Memory B cell (primary cell): ENCODE data around the gene MLST8.

Experiments used
- ATAC-seq: fragments of 150-1000 bp; cut with Tn5 transposase; 2 replicates; pipeline ENCODE4 v1.10.0; 2021; ENCODE audit warnings: low read depth, mild to moderate bottlenecking, moderate library complexity
- DNase-seq, 2 donors: peaks; one replicate each; pipeline ENCODE4 v3.0.0; 2022; ENCODE audit warnings: low spot score in 2 of 2
- H3K27ac Mint-ChIP-seq: one replicate; pipeline ENCODE4 v1.8.0; 2022; ENCODE audit warnings: mild to moderate bottlenecking, moderate library complexity, mixed read lengths
- H3K27me3 Mint-ChIP-seq: one replicate; pipeline ENCODE4 v1.8.0; 2022; ENCODE audit warnings: mixed read lengths
- H3K36me3 Mint-ChIP-seq: one replicate; pipeline ENCODE4 v1.8.0; 2022; ENCODE audit warnings: mild to moderate bottlenecking, mixed read lengths
- H3K4me1 Mint-ChIP-seq: one replicate; pipeline ENCODE4 v1.8.0; 2022; ENCODE audit warnings: mixed read lengths
- H3K4me3 Mint-ChIP-seq: one replicate; pipeline ENCODE4 v1.8.0; 2022; ENCODE audit warnings: mild to moderate bottlenecking, moderate library complexity, mixed read lengths
- H3K9me3 Mint-ChIP-seq: one replicate; pipeline ENCODE4 v1.8.0; 2022; ENCODE audit warnings: mixed read lengths

The MLST8 gene, protein sequence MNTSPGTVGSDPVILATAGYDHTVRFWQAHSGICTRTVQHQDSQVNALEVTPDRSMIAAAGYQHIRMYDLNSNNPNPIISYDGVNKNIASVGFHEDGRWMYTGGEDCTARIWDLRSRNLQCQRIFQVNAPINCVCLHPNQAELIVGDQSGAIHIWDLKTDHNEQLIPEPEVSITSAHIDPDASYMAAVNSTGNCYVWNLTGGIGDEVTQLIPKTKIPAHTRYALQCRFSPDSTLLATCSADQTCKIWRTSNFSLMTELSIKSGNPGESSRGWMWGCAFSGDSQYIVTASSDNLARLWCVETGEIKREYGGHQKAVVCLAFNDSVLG

GRCh38 chr16:2205104-2205966 lies at the start of gene MLST8:
Gene MLST8 (plus strand): TSS chr16:2205454. CDS start chr16:2206086, 632 bp downstream.
- H3K4me3 Mint-ChIP-seq = peak within 1 kb of the TSS; percentile 91

GRCh38 chr16:2155977-2156848 lies 49.0 kb upstream of the MLST8 start:
- ATAC-seq = no peak
- Mint-ChIP-seq H3K27me3 (no peaks in the 10 kb centered on the region), H3K9me3 (no peaks in the 10 kb centered on the region), H3K27ac (peak overlapping the region; percentile 85), H3K4me1 (peaks cover 49% of the 10 kb centered on the region), H3K36me3 (peaks cover 3% of the 10 kb centered on the region), H3K4me3 (peak overlapping the region; percentile 94)
- no peak for DNase-seq

More at GRCh38 chr16:2205104-2205966, at the start of gene MLST8:
- Mint-ChIP-seq H3K27me3 (no peaks in the 10 kb centered on the region), H3K27ac (peak within 1 kb of the TSS; percentile 91), H3K36me3 (peaks cover 11% of the 10 kb centered on the region), H3K9me3 (no peaks in the 10 kb centered on the region), H3K4me1 (peaks cover 21% of the 10 kb centered on the region)
- ATAC-seq = peak; percentile 81
- peak; percentile 95 to 96 for DNase-seq

- peaks cover 48% of the 10 kb centered on the region for H3K4me1 Mint-ChIP-seq
- no peaks in the 10 kb centered on the region for H3K9me3 Mint-ChIP-seq
- peak overlapping the region; percentile 56 for H3K27ac Mint-ChIP-seq
Observed at GRCh38 chr16:2156849-2157224, 48.4 kb upstream of the MLST8 start.

GRCh38 chr16:2157480-2158261 lies 47.6 kb upstream of the MLST8 start:
- Mint-ChIP-seq H3K36me3 (no peaks in the 10 kb centered on the region), H3K4me1 (peaks cover 50% of the 10 kb centered on the region), H3K27me3 (no peaks in the 10 kb centered on the region), H3K27ac (peak overlapping the region; percentile 63), H3K9me3 (no peaks in the 10 kb centered on the region), H3K4me3 (peak overlapping the region; percentile 64)
- no peak for ATAC-seq
- no peak for DNase-seq

More at GRCh38 chr16:2156849-2157224, 48.4 kb upstream of the MLST8 start:
- no peak for DNase-seq
- no peak for ATAC-seq
- Mint-ChIP-seq H3K36me3 (no peaks in the 10 kb centered on the region), H3K27me3 (no peaks in the 10 kb centered on the region), H3K4me3 (peak overlapping the region; percentile 94)

DNA sequence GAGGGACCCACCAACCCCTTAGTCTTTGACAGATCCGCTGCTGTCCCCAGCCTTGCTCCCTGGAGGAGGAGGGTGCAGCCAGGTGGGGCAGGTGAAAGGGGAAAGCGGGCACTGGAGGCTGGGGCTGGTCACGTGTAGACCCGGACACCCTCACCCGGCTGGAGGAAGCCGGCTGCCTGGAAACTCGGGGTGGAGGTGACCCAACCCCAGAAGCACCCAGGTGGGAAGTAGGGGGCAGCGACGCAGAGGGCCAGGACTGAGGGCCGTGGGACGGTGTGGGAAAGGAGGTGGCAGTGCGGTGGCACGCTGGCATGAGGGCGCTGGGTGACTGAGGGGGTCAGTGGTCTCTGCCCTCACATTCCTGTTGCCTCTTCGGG lies 47.0 kb upstream of the MLST8 start:
- Mint-ChIP-seq H3K27me3 (no peaks in the 10 kb centered on the region), H3K4me1 (peaks cover 50% of the 10 kb centered on the region), H3K4me3 (peak overlapping the region; percentile 43), H3K36me3 (no peaks in the 10 kb centered on the region), H3K9me3 (no peaks in the 10 kb centered on the region), H3K27ac (peak overlapping the region; percentile 63)
- ATAC-seq (no peak), DNase-seq (no peak)

- H3K4me1 Mint-ChIP-seq = peaks cover 41% of the 10 kb centered on the region
- no peaks in the 10 kb centered on the region for H3K36me3 Mint-ChIP-seq
- H3K4me3 Mint-ChIP-seq = peak overlapping the region; percentile 17
- no peaks in the 10 kb centered on the region for H3K27me3 Mint-ChIP-seq
- H3K9me3 Mint-ChIP-seq = no peaks in the 10 kb centered on the region
- no peak for DNase-seq
- no peak overlapping the region for H3K27ac Mint-ChIP-seq
- ATAC-seq = no peak
Observed at GRCh38 chr16:2159175-2159838, 45.9 kb upstream of the MLST8 start.

GRCh38 chr16:2160915-2161551 lies 44.2 kb upstream of the MLST8 start:
- peaks cover 1% of the 10 kb centered on the region for H3K36me3 Mint-ChIP-seq
- no peaks in the 10 kb centered on the region for H3K27me3 Mint-ChIP-seq
- H3K9me3 Mint-ChIP-seq = no peaks in the 10 kb centered on the region
- H3K27ac Mint-ChIP-seq = peak overlapping the region; percentile 55
- DNase-seq (no peak), ATAC-seq (peak; percentile 43)
- peaks cover 40% of the 10 kb centered on the region for H3K4me1 Mint-ChIP-seq
- peak overlapping the region; percentile 65 for H3K4me3 Mint-ChIP-seq

- ATAC-seq (no peak), DNase-seq (no peak)
- peaks cover 32% of the 10 kb centered on the region for H3K4me1 Mint-ChIP-seq
- peak overlapping the region; percentile 90 for H3K27ac Mint-ChIP-seq
- no peak overlapping the region for H3K4me3 Mint-ChIP-seq
- no peaks in the 10 kb centered on the region for H3K9me3 Mint-ChIP-seq
- peaks cover 4% of the 10 kb centered on the region for H3K36me3 Mint-ChIP-seq
- no peaks in the 10 kb centered on the region for H3K27me3 Mint-ChIP-seq
Observed at GRCh38 chr16:2161911-2162310, 43.3 kb upstream of the MLST8 start.

DNA sequence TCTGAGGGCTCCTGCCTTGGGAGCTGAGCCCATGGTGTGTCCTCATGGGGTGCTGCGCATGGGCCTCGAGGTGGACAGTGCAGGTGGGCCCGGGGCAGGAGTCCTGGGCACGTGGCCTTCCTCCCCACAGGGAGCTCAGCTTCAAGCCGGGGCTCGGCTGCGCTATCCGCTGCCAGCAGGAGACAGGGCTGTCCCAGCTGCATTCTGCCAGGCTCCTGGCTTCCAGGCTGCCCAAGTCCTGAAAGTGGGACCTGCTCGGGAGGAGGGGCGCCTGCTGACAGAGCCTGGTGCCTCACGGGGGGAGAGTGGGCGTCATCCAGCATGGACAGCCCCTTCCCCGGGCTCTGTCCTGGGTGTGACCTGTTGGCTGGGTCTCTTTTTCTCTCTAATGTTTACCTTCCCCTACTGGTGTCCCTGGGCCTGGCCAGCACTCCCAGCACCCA lies 42.6 kb upstream of the MLST8 start:
- Mint-ChIP-seq H3K27ac (no peak overlapping the region), H3K9me3 (no peaks in the 10 kb centered on the region)

DNA sequence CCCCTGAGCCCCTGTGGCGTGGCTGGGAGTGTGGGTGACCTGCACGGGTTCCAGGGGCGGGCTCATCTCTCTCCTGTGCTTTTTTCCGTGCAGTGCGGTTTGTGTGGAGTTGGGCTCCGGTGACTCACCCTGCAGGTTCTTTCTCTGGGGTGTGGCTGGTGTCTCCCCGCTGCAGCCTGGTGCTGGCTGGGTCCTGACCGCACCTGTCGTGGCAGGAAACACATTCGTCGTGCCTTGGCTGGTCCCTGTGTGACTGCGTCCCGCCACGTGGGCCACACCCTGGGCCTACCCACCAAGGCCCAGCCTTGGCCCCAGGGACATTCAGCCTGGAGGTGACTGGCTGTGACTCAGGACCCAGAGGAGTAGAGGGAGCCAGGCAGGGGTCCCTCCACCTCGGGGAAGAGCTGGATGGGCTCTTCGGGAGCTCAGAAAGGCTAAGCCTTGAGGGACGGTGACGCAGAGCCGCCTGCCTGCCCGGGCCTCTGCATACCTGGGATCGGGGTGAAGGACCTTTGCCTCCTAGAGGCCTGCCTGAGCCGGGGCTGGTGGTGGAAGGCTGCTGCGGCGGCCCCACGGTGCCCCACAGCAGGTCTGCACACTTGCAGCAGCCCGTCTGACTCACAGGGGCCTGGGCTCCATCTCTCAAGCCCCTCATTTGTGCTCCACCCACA lies 41.9 kb upstream of the MLST8 start:
- Mint-ChIP-seq H3K4me3 (no peak overlapping the region), H3K9me3 (no peaks in the 10 kb centered on the region), H3K27ac (peak overlapping the region; percentile 51), H3K27me3 (no peaks in the 10 kb centered on the region), H3K4me1 (peaks cover 20% of the 10 kb centered on the region), H3K36me3 (peaks cover 8% of the 10 kb centered on the region)
- no peak for DNase-seq
- no peak for ATAC-seq

More for the DNA sequence above, 42.6 kb upstream of the MLST8 start:
- Mint-ChIP-seq H3K27me3 (no peaks in the 10 kb centered on the region), H3K4me3 (no peak overlapping the region), H3K4me1 (peaks cover 26% of the 10 kb centered on the region), H3K36me3 (peaks cover 6% of the 10 kb centered on the region)
- no peak for DNase-seq
- ATAC-seq = no peak

- Mint-ChIP-seq H3K27me3 (no peaks in the 10 kb centered on the region), H3K4me3 (no peak overlapping the region), H3K36me3 (peaks cover 8% of the 10 kb centered on the region), H3K4me1 (peaks cover 9% of the 10 kb centered on the region), H3K9me3 (no peaks in the 10 kb centered on the region), H3K27ac (no peak overlapping the region)
- ATAC-seq (no peak), DNase-seq (no peak)
Observed at GRCh38 chr16:2165861-2166260, 39.4 kb upstream of the MLST8 start.
